ENCODE measurements around the gene DOHH. TPM values are rescaled to one million over a fixed set of nuclear protein-coding genes. Genes with fewer than 3 reads are reported as not detected.

DOHH gene
- total RNA-seq, 1 experiment from 2014 or later = 22.3 TPM

- no peaks in the 10 kb centered on the region for H3K9me3 ChIP-seq (ENCODE audit: low read depth, low read length, poor library complexity, severe bottlenecking)
- no peak for DNase-seq (ENCODE audit: low spot score)
- no peaks in the 10 kb centered on the region for H3K4me1 ChIP-seq (ENCODE audit: insufficient read depth, low read length, poor library complexity, severe bottlenecking)
- TSS peak; percentile 27 for BruUV-seq (replicated peaks)
- 0 out of 2 replicates have a peak, but pooled peaks have one; percentile 8 for TF ChIP-seq CTCF (conservative IDR thresholded peaks at IDR 0.05; ENCODE audit: low read depth, low read length)
- no peak for TF ChIP-seq EZH2 (IDR thresholded peaks at IDR 0.05; ENCODE audit: borderline replicate concordance, low read depth, low read length, poor library complexity, severe bottlenecking)
- H3K27me3 ChIP-seq (replicated peaks; ENCODE audit: insufficient read depth, low read depth, low read length, poor library complexity) = peaks cover 3% of the 10 kb centered on the region
- ChIA-PET POLR2A (ENCODE audit: low non-redundant PET) (no interaction called here), CTCF (interaction anchor here (0.7 kb wide), 1 partner anchor 20 kb away, joined by 9 read pairs; no protein-coding TSS in a partner anchor)
- H3K27ac ChIP-seq (ENCODE audit: low read depth, low read length, poor library complexity, severe bottlenecking) = no peak overlapping the region
- H3K4me3 ChIP-seq (ENCODE audit: low read depth, low read length, poor library complexity, severe bottlenecking) = no peak overlapping the region
- intact Hi-C loops (cut with micrococcal nuclease; ENCODE audit: unreplicated experiment) = no loop called here
- peaks cover 5% of the 10 kb centered on the region for H3K36me3 ChIP-seq (ENCODE audit: insufficient read depth, low read length, poor library complexity, severe bottlenecking)
These were observed 34.9 kb downstream of the DOHH start for GRCh38 chr19:3465552-3465951.

GRCh38 chr19:3464587-3465235 lies 35.8 kb downstream of the DOHH start:
- Histone ChIP-seq H3K4me3 (ENCODE audit: low read depth, low read length, poor library complexity, severe bottlenecking) (no peak overlapping the region), H3K4me1 (ENCODE audit: insufficient read depth, low read length, poor library complexity, severe bottlenecking) (no peaks in the 10 kb centered on the region)
- intact Hi-C loops (cut with micrococcal nuclease; ENCODE audit: unreplicated experiment) = no loop called here

GRCh38 chr19:3463714-3464586 lies 36.5 kb downstream of the DOHH start:
- no TSS peak for BruUV-seq (replicated peaks)
- TF ChIP-seq CTCF (conservative IDR thresholded peaks at IDR 0.05; ENCODE audit: low read depth, low read length) = no peak
- no peak for TF ChIP-seq EZH2 (IDR thresholded peaks at IDR 0.05; ENCODE audit: borderline replicate concordance, low read depth, low read length, poor library complexity, severe bottlenecking)
- Histone ChIP-seq H3K4me3 (ENCODE audit: low read depth, low read length, poor library complexity, severe bottlenecking) (no peak overlapping the region), H3K9me3 (ENCODE audit: low read depth, low read length, poor library complexity, severe bottlenecking) (no peaks in the 10 kb centered on the region), H3K36me3 (ENCODE audit: insufficient read depth, low read length, poor library complexity, severe bottlenecking) (peaks cover 5% of the 10 kb centered on the region), H3K4me1 (ENCODE audit: insufficient read depth, low read length, poor library complexity, severe bottlenecking) (no peaks in the 10 kb centered on the region), H3K27me3 (replicated peaks; ENCODE audit: insufficient read depth, low read depth, low read length, poor library complexity) (no peaks in the 10 kb centered on the region), H3K27ac (ENCODE audit: low read depth, low read length, poor library complexity, severe bottlenecking) (no peak overlapping the region)
- POLR2A ChIA-PET (ENCODE audit: low non-redundant PET) = no interaction called here
- CTCF ChIA-PET = no interaction called here
- DNase-seq (ENCODE audit: low spot score) = no peak
- intact Hi-C loops (cut with micrococcal nuclease; ENCODE audit: unreplicated experiment) = no loop called here

More at GRCh38 chr19:3464587-3465235, 35.8 kb downstream of the DOHH start:
- no peak for DNase-seq (ENCODE audit: low spot score)
- POLR2A ChIA-PET (ENCODE audit: low non-redundant PET) = interaction anchor here (0.7 kb wide), 1 partner anchor 25 kb away, joined by 15 read pairs; no protein-coding TSS in a partner anchor
- Histone ChIP-seq H3K27ac (ENCODE audit: low read depth, low read length, poor library complexity, severe bottlenecking) (no peak overlapping the region), H3K27me3 (replicated peaks; ENCODE audit: insufficient read depth, low read depth, low read length, poor library complexity) (peaks cover 3% of the 10 kb centered on the region), H3K36me3 (ENCODE audit: insufficient read depth, low read length, poor library complexity, severe bottlenecking) (peaks cover 5% of the 10 kb centered on the region), H3K9me3 (ENCODE audit: low read depth, low read length, poor library complexity, severe bottlenecking) (no peaks in the 10 kb centered on the region)
- CTCF ChIA-PET = interaction anchor here (0.7 kb wide), 1 partner anchor 21 kb away, joined by 9 read pairs; no protein-coding TSS in a partner anchor
- no TSS peak for BruUV-seq (replicated peaks)
- TF ChIP-seq CTCF (conservative IDR thresholded peaks at IDR 0.05; ENCODE audit: low read depth, low read length) = no peak

Data from A673 (cell line).